RKO (cell line): ENCODE data around the gene UCK2.
A peak's percentile ranks its signal among the peaks of the same experiment; 100 is the strongest.

ENCODE experiments used
- DNase-seq: peaks from one replicate; pipeline ENCODE4 v3.0.0-alpha.2; 2016; ENCODE audit warnings: low spot score

Gene UCK2

GRCh38 chr1:165938844-165939243 is 111.4 kb downstream of the UCK2 start:
- no peak for DNase-seq

GRCh38 chr1:165941531-165941930 is 114.1 kb downstream of the UCK2 start:
- DNase-seq = no peak

DNA sequence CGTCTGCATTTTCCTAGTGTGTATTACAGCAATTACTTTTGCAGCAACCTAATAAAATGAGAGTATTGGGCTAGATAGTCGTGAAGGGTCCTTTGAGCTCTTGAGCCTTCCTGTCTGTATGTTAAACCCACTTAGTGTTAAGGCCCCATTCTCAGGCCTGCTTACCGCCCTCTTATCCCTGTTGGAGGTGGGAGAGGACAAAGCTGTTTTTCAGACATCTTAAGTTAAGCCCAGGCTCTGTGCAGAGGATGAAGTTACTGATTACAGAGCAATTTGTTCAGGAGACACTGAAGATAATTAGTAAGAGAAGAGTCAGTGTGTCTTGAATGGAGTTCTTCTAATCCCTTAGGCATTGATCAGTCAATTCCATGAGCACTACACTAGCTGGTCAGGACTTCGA is 114.6 kb downstream of the UCK2 start:
- no peak for DNase-seq

DNA sequence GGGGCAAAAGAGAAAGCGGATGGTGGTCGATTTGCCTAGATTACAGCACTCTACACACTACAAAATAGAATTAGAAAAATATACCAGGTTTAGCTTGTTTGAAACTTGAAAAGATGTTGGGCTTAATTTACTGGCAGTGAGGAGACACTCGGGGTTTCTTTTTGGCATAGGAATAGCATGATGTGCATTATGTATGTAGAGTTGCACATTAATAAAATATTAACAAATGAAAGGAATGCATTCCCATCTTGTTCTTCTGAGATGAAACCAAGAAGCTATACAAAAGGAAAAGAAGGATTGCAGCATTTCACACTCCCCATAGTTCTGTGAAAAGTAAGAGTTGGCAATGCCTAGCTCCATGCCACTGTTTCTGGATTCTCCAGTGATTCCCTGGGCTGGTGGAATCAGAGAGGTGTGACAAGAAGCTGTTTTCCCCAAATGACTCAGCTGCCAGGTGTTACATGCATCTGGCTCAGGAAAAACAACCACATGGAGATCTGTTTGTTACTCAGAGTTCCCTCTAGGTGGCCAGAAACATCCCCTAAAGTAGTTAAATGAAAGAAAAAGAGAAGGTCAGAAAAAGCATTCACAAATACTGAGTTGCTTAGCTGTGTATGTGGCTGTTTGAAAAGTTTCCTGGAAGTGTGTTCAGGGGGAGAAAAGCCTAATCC is 115.6 kb downstream of the UCK2 start:
- peak; percentile 23 for DNase-seq

GRCh38 chr1:165945911-165946310 is 118.5 kb downstream of the UCK2 start:
- DNase-seq = no peak

GRCh38 chr1:165947797-165948455 is 120.5 kb downstream of the UCK2 start:
- no peak for DNase-seq

DNA sequence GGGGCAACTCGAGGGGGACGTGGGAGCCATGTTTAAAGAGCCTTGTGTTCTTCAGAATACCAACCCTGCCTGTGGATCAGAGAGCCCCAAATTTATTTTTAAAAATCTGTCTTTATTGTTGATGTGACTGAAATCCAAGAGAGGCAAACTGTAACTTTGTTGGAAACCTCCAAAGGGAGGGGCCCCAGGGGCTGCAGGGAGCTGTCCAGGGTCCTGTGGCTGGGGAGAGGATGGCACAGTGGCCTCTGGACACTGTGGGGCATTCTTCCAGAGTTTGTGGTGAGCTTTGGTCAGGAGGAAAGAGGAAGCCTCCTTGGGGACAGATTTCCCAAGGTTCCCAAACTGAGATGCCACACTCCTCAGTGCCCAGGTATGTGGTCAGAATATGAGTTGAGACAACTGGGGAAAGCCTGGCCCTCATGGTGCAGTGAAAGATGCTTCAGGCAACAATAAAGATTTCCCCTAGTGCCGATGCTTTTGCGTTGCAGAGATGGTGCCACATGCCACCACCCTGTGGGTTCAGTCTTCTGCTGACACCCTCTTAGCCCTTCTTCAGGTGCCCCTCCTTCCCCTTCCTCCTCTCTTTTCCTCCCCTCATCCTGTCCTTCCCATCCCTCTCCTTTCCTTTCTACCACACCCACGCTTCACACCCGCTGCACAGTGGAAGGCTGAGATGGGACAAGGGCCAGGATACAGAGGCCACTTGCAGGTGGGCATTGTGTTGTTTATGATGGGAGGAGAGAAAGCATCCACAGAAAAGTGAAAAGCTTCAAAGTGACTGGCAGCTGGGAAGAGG is 122.1 kb downstream of the UCK2 start:
- DNase-seq = no peak

DNA sequence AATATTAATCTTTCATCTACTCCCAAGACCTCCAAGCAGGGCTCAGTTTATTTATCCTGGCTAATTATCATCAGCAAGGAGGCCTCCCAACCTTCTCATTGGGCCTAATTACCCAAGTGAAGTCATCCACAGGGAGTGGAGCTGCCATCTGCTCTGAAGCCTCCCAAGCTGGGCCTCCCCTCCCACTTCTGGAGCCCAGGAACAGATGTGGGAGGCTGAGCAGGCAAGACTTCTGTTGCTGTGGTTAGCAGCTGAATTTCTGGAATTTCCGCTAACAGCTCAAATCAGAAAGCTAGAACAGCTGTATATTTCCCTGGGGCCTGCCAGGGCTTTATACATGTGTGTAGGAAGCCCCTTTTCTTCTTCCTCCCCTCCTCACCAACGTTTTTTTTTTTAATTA is 127.5 kb downstream of the UCK2 start:
- no peak for DNase-seq

DNA sequence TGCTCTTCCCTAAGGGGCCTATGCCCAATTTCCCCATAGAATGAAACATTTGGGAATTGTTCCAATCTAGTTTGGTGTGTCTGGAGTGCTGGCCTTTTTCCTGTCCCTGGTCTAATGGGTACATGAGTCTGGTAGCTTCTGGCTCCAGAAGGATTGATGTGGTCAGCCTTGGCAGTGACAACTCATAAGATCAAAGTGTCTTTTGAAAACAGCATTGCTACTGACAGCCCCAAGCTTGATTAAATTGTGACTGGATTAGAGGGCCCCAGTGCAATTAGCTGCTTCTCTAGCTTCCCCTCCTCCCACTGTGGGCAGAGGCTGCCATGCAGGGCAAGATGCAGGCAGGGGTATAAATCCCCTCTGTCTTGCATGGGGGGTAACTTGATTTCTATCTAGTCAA is 130.9 kb downstream of the UCK2 start:
- DNase-seq = no peak

DNA sequence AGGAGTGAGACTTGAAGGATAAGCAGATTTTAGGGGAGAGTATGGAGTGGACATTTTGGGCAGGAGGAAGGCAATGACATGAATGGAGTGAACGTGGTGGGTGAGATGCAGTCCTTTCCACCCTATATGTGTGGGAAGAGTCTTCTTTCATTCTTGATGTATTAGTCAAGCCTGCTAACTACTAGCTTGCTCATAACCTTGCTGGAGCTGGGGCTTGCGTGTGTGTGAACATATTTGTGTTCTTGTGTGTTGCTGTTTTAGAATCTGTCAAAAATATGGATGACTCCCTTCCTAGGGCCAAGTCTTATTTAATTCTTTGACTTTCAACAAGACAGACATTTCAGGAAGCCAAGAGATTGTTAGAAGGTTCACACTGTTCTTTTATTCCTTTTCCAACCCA is 132.7 kb downstream of the UCK2 start:
- no peak for DNase-seq

DNA sequence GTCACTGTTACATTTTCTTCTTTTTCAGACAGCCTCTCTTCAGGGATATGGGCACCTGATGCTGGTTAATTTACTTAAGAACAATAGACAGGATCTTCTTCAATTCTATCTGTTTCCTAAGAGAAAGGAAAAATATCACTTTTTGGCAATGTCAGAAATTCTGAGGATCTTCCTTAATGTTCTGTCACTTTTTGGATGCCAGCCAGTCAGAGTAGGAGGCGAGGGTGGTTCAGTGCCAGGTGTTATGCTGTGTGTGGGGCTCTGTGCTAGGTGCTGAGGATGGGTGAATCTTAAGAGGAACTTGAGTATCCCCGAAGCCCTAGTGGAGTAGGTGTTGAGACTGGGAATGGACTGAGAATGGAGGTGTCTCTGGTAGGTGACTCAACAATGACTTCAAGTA is 133.5 kb downstream of the UCK2 start:
- DNase-seq = no peak
